Aorta (tissue), 5 donors: Measurements from ENCODE around the gene NPR2. TPM values are rescaled to one million over a fixed set of nuclear protein-coding genes. Genes with fewer than 3 reads are reported as not detected.
A peak's percentile ranks its signal among the peaks of the same experiment; 100 is the strongest.

ENCODE experiments used
- ATAC-seq: fragments of 200-7000 bp; cut with Tn5 transposase; one replicate; pipeline ENCODE4 v1.9.1; 2022; ENCODE audit warnings: moderate library complexity; ENCODE audit not compliant: low FRiP score
- DNase-seq, 2 donors: peaks; one replicate each; pipeline ENCODE4 v3.0.0-alpha.2; 2020
- H3K27ac ChIP-seq, 2 donors: one replicate each; pipeline ENCODE4 v1.5.1; 2013; ENCODE audit warnings: low read length in 2 of 2, mild to moderate bottlenecking in 2 of 2, moderate library complexity in 2 of 2, control low read depth in 1 of 2, inconsistent platforms in 1 of 2, low read depth in 1 of 2
- H3K27me3 ChIP-seq, 2 donors: one replicate each; pipeline ENCODE4 v1.6.1; 2013; ENCODE audit warnings: control low read depth in 1 of 2, low read length in 1 of 2, mild to moderate bottlenecking in 1 of 2, moderate library complexity in 1 of 2; ENCODE audit not compliant: insufficient read depth in 2 of 2, control insufficient read depth in 1 of 2
- H3K36me3 ChIP-seq, 2 donors: one replicate each; pipeline ENCODE4 v1.6.1; 2013; ENCODE audit warnings: control low read depth in 1 of 2, low read length in 1 of 2, mild to moderate bottlenecking in 1 of 2; ENCODE audit not compliant: insufficient read depth in 2 of 2, control insufficient read depth in 1 of 2
- H3K4me1 ChIP-seq, 2 donors: one replicate each; pipeline ENCODE4 v1.6.1; 2013; ENCODE audit warnings: low read length in 2 of 2, control low read depth in 1 of 2, mild to moderate bottlenecking in 1 of 2, moderate library complexity in 1 of 2; ENCODE audit not compliant: insufficient read depth in 2 of 2, control insufficient read depth in 1 of 2
- H3K4me3 ChIP-seq, 2 donors: one replicate each; pipeline ENCODE4 v1.5.1; 2013; ENCODE audit warnings: low read length in 2 of 2, control low read depth in 1 of 2, mild to moderate bottlenecking in 1 of 2
- H3K9me3 ChIP-seq: one replicate; pipeline ENCODE4 v1.6.1; 2013; ENCODE audit warnings: mild to moderate bottlenecking, low read length; ENCODE audit not compliant: control insufficient read depth
- WGBS, 2 donors: extraction: QIAGEN DNeasy Blood & Tissue Kit; methylation state at CpG; one replicate each; pipeline ENCODE4 v1.1.7; 2013; 5-methylcytosine and 5-hydroxymethylcytosine counted together
- intact Hi-C, 2 donors: fragments of 100-400 bp; cut with DNase I; formaldehyde crosslinking; loops; one replicate each; pipeline versions ENCODE4 v1.14.2 to v1.15.0; 2022
- polyA plus RNA-seq, 2 donors: library from polyadenylated mRNA; stranded (reverse); fragments of 200-250 nt; gene quantifications; one replicate each; pipeline ENCODE4 v1.2.3, GENCODE V29; 2013
- total RNA-seq, 2 donors: library from RNA; stranded (reverse); fragmentation: NEBNext Ultra II Directional; extraction: Animal tissue kit (Norgen Biotek cat#: 25700); gene quantifications; one replicate each; pipeline ENCODE4 v1.2.1, GENCODE V29; 2021
- donor health status: healthy with polysubstance abuse.
- donor health status: Bipolar disorder and iron deficiency.
- donor health status: DM: no; HTN: no; CAD: no.
- donor health status: DM: no; HTN: no; CAD: no.
- donor health status: DM: yes; HTN: yes; CAD: no.

NPR2 gene
- total and polyA plus RNA-seq, 4 donors, result 13.3 to 85.0 (median 42.7) TPM

DNA sequence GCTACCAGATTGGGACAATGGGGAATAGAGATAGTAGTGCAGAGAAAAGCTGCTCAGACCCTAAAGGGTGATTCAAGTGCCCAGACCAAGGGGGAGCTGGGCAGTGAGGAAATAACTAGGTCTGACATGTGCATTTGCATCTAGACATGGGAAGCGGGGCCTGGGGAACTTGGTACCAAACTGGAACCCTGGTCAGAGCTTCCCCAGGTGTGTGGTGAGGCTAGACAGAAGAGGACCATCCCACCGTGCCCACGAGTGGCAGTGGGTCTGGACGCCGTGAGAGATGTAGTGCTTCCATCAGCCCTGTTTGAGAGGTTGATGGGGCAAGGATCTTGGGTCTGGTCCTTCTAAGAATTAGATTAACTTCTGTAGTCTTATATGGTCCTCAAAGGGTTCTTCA, 45.2 kb downstream of the NPR2 start:
- DNase-seq, result no peak
- ATAC-seq, result no peak
- intact Hi-C loops, result no loop called here

DNA sequence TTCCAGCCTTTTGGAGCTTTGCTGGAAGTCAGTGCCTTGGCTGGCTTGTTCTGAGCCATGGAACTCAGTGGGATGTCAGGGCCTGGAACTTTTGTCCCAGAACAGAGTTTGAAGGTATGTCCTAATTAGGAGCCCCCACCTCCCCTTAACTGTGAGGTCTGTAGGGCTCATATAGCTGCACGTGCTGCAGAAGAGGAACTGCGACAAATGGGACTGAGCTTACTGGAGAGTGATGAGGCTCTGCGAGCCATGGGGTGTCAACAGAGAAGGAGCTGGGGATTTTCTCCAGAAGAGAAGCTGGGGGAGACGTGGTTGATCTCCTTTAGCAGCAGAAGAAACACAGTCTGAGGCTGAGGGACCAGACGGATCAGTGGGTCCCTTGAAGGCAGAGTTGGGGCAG, 48.5 kb downstream of the NPR2 start:
- no peaks in the 10 kb centered on the region for H3K27me3 ChIP-seq
- H3K36me3 ChIP-seq, result no peaks in the 10 kb centered on the region
- intact Hi-C loops, result no loop called here
- DNase-seq, result no peak
- no peaks in the 10 kb centered on the region for H3K9me3 ChIP-seq
- H3K4me1 ChIP-seq, result no peaks in the 10 kb centered on the region
- WGBS, 2 donors, result 92 to 93% methylated on average over 5 of the region's 5 CpGs
- no peak for ATAC-seq
- H3K4me3 ChIP-seq, result no peak overlapping the region
- H3K27ac ChIP-seq, result no peak overlapping the region

More for the DNA sequence above, 45.2 kb downstream of the NPR2 start:
- Histone ChIP-seq H3K9me3 (no peaks in the 10 kb centered on the region), H3K27me3 (no peaks in the 10 kb centered on the region), H3K27ac (no peak overlapping the region), H3K36me3 (no peaks in the 10 kb centered on the region), H3K4me3 (no peak overlapping the region), H3K4me1 (no peaks in the 10 kb centered on the region)
- 93 to 96% methylated on average over 5 of the region's 5 CpGs for WGBS, 2 donors

DNA sequence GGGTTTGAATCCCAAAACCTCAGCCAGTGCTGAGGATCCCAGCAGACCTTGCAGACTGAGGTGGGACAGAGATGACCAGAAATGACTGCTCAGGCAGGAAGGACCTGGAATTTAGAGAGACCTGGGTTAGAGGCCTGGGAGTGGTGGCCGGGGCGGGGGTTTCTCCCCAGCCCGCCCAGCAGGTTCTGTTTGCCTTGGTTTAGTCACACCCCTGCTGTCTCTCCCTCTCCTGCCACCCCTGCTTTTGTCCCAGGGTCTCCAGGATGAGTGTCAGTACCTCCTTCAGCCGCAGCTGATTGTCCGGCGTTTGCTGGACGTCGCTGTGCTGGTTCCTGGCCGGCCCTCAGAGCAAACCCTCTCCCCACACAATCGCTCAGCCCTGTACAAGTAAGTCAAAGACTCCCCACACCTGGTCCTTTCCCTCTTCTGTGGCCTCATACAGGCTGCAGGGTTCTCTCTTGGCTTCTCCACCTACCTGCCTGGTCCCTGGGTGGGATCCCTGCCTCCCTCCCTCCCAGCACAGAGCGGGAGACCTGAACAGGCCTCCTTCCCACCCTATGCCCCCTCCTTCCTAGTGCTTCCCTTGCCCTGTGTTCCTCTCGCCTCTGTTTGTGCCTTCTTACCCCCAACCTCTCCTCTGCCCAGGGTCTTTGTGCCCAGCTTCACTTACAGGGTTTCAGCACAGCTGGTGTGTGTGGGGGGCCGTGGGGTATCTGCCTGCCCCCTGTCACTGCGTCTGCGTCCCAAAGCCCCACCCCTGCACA, 49.7 kb downstream of the NPR2 start:
- H3K36me3 ChIP-seq, result no peaks in the 10 kb centered on the region
- 94% methylated on average over 12 to 15 of the region's 15 CpGs for WGBS, 2 donors
- no peaks in the 10 kb centered on the region for H3K27me3 ChIP-seq
- H3K4me3 ChIP-seq, result no peak overlapping the region
- intact Hi-C loops, result no loop called here
- no peak for ATAC-seq
- H3K4me1 ChIP-seq, result no peaks in the 10 kb centered on the region
- H3K9me3 ChIP-seq, result no peaks in the 10 kb centered on the region
- no peak overlapping the region for H3K27ac ChIP-seq
- no peak for DNase-seq

DNA sequence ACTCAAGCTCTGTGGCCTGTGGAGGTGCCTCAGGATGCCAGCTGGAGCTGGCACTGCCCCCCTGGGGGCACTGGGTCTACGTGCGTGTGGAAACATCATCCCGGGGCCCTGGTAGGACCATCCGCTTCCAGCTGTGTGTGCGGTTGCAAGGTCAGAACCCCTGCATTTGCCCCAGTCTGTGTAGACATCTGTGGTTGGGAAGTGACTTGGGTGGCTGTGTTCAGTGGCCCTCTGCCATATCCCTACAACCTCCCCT, 50.2 kb downstream of the NPR2 start:
- ATAC-seq, result peak; percentile 30
- DNase-seq, result no peak
- WGBS, 2 donors, result 73 to 82% methylated on average over 5 of the region's 5 CpGs
- Histone ChIP-seq H3K4me3 (no peak overlapping the region), H3K27ac (no peak overlapping the region), H3K4me1 (no peaks in the 10 kb centered on the region), H3K36me3 (peaks cover 0 to under 1% of the 10 kb centered on the region in 2 donors), H3K27me3 (no peaks in the 10 kb centered on the region), H3K9me3 (no peaks in the 10 kb centered on the region)
- intact Hi-C loops, result no loop called here

DNA sequence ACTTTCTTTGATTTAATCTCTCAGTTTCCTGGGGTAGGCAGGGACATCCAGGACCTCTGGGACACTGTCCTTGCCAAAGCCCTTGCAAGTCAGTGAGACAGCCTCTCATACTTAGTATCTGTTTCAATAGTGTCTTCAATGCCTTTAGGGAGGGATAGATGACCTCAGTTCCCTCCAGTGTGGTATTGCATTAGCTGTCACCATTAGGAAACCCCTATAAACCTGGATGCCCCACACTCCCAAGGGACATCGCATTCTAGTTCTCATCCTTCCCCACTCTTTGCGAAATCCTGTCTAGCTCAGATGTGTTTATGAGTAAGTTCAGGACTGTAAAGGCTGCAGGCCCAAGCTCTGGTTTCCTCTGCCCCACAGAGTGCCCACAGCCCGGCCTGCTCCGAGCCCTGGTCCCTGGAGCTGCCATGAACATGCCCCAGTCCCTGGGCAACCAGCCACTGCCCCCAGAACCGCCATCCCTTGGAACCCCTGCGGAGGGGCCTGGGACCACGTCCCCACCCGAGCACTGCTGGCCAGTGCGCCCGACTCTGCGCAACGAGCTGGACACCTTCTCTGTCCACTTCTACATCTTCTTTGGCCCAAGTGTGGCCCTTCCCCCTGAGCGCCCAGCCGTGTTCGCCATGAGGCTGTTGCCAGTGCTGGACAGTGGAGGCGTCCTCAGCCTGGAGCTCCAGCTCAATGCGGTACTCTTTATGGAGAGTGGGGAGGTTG, 50.8 kb downstream of the NPR2 start:
- no peak for ATAC-seq
- Histone ChIP-seq H3K27ac (no peak overlapping the region), H3K4me1 (no peaks in the 10 kb centered on the region), H3K36me3 (peaks cover 0 to 4% of the 10 kb centered on the region in 2 donors), H3K9me3 (no peaks in the 10 kb centered on the region), H3K27me3 (no peaks in the 10 kb centered on the region), H3K4me3 (no peak overlapping the region)
- WGBS, 2 donors, result 92% methylated on average over 17 of the region's 17 CpGs
- DNase-seq, result no peak
- intact Hi-C loops, result no loop called here

DNA sequence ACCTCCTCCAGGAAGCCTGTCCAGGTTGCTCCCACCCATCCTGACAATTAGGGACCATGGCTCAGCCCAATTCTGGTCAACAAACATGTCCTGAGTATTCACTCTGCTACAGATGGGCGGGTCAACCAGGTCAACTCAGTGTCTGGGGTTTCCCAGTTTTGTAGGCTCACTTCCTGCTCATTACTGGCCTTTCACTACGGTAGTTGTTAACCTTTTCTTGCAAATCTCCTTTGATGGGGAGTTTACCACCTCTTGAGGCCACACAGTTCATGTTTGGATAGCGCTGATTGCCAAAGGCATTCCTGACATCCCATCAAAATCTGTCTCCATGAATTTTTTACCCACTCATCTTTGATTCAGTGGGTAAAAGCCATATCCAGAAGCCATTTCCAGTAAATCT, 51.4 kb downstream of the NPR2 start:
- intact Hi-C loops, result no loop called here
- no peaks in the 10 kb centered on the region for H3K9me3 ChIP-seq
- no peak overlapping the region for H3K27ac ChIP-seq
- DNase-seq, result no peak
- ATAC-seq, result no peak
- H3K4me1 ChIP-seq, result no peaks in the 10 kb centered on the region
- H3K36me3 ChIP-seq, result peaks cover 0 to 4% of the 10 kb centered on the region in 2 donors
- no peak overlapping the region for H3K4me3 ChIP-seq
- 93 to 95% methylated on average over 3 of the region's 3 CpGs for WGBS, 2 donors
- H3K27me3 ChIP-seq, result no peaks in the 10 kb centered on the region

DNA sequence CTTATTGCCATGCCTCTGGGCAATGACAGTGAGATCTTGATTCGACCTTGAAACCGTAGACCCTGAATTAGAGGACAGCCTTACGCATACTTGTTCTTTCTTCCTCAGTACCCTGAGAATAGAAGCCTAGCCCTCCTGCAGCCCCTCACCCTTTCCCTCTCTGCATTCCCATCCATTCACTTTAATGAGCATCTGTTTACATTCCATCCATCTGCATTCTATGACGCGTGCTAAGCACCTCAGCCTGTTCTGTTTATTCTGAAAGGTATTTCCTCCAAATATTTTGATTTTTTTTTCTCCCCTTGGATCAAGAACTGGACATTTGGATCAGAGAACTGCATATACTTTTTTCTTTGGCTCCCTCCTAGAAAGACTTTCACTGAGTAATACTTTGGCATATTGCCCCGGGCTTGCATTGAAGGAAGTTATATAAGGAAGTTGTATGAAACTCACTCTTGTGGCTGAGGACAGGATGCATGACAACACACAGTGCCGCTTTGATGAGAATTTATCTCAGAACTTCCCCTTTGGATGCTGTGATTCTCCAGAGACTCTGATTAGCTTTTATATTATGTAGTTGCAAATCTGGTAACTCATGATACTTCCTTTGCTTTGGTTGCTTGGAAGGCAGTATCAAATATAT, 53.4 kb downstream of the NPR2 start:
- ATAC-seq, result peak; percentile 69
- WGBS, 2 donors, result 16 to 17% methylated on average over 7 of the region's 7 CpGs
- Histone ChIP-seq H3K9me3 (no peaks in the 10 kb centered on the region), H3K4me3 (no peak overlapping the region), H3K36me3 (peaks cover 0 to 4% of the 10 kb centered on the region in 2 donors), H3K4me1 (no peaks in the 10 kb centered on the region), H3K27me3 (no peaks in the 10 kb centered on the region), H3K27ac (no peak overlapping the region)
- intact Hi-C loops, result no loop called here
- DNase-seq, result no peak

DNA sequence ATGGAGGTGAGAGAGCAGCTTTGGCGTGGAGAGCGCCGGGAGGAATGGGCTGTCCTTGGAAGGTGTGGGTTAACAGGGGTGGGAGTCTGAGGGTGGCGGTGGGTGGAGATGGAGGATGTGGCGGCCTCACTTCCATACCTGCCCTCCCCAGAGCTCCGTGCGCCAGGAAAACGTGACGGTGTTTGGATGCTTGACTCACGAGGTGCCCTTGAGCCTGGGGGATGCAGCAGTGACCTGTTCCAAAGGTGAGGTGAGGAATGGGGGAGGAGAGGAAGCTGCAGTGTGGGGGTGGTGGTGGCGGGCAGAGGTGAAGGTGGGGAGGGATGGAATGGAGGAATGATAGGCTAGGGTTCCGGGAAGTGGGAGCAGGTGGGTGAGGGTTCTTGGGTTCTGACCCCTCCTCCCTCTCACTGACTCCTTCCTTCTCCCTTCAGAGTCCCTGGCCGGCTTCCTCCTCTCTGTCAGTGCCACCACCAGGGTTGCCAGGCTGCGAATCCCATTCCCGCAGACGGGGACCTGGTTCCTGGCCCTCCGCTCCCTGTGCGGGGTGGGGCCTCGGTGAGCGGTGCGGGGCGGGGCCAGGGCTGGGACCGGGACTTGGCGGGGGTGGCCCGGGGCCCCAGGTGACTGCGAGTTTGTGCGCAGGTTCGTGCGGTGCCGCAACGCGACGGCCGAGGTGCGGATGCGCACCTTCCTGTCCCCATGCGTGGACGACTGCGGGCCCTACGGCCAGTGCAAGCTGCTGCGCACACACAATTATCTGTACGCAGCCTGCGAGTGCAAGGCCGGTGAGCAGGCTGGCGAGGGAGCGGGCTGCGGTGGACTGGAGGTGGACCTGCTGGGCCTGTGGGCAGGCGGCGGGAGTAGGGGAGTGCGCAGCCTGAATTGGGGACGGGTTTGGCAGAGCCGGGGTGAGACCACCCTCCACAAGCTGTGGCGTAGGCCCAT, 54.7 kb downstream of the NPR2 start:
- Histone ChIP-seq H3K27me3 (no peaks in the 10 kb centered on the region), H3K27ac (no peak overlapping the region), H3K4me1 (no peaks in the 10 kb centered on the region), H3K4me3 (no peak overlapping the region), H3K36me3 (peaks cover 0 to 4% of the 10 kb centered on the region in 2 donors), H3K9me3 (no peaks in the 10 kb centered on the region)
- ATAC-seq (no peak), DNase-seq (no peak)
- 75 to 76% methylated on average over 53 of the region's 53 CpGs for WGBS, 2 donors
- intact Hi-C loops, result no loop called here
